Fibroblast of pulmonary artery (primary cell): Measurements from ENCODE around the gene LCP2.
"Not testable (repeated sequence)": the region's sequence is repeated elsewhere in the genome, so short reads cannot be mapped to it uniquely, and the experiment has no call there.

Source experiments
- DNase-seq: peaks from one replicate; pipeline ENCODE4 v3.0.0-alpha.2; 2010; ENCODE audit warnings: low read depth
- H3K4me3 ChIP-seq: replicated peaks from 2 replicates; pipeline ENCODE4 v1.5.1; 2011; ENCODE audit warnings: low read depth, mild to moderate bottlenecking, control low read depth, low read length, moderate library complexity
- TF ChIP-seq, protein P1 (sequence below): IDR thresholded peaks from 2 replicates; pipeline ENCODE4 v1.5.1; 2011; ENCODE audit warnings: mild to moderate bottlenecking, control low read depth, low read length, inconsistent platforms; ENCODE audit errors: missing control alignments

Gene LCP2

GRCh38 chr5:170252109-170252508, 45.5 kb downstream of the LCP2 start:
- no peak overlapping the region for H3K4me3 ChIP-seq
- TF ChIP-seq, protein P1, sequence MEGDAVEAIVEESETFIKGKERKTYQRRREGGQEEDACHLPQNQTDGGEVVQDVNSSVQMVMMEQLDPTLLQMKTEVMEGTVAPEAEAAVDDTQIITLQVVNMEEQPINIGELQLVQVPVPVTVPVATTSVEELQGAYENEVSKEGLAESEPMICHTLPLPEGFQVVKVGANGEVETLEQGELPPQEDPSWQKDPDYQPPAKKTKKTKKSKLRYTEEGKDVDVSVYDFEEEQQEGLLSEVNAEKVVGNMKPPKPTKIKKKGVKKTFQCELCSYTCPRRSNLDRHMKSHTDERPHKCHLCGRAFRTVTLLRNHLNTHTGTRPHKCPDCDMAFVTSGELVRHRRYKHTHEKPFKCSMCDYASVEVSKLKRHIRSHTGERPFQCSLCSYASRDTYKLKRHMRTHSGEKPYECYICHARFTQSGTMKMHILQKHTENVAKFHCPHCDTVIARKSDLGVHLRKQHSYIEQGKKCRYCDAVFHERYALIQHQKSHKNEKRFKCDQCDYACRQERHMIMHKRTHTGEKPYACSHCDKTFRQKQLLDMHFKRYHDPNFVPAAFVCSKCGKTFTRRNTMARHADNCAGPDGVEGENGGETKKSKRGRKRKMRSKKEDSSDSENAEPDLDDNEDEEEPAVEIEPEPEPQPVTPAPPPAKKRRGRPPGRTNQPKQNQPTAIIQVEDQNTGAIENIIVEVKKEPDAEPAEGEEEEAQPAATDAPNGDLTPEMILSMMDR: no peak
- no peak for DNase-seq

DNA sequence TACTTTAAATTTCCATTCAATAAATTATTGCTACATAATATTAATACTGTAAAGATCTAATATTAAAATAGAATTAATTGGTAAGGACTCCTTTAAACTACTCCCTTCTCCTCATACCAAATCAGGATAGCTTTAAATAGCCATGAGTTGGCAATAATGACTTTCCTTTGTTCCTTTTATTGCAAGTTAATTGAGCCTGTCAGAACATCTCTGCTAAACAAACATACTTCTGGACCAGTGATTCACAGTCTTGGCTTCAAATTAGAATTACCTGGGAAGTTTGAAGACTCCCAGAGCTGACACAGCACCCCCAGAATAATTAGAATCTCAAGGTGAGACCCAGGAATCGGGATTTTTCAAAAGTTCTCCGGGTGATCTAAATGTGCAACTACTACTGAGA, 46.1 kb downstream of the LCP2 start:
- DNase-seq: no peak
- H3K4me3 ChIP-seq: no peak overlapping the region
- TF ChIP-seq, protein P1: no peak

GRCh38 chr5:170250810-170251317, 46.7 kb downstream of the LCP2 start:
- no peak overlapping the region for H3K4me3 ChIP-seq
- DNase-seq: no peak
- TF ChIP-seq, protein P1: no peak

GRCh38 chr5:170249355-170249754, 48.2 kb downstream of the LCP2 start:
- no peak for DNase-seq
- TF ChIP-seq, protein P1: no peak
- no peak overlapping the region for H3K4me3 ChIP-seq

DNA sequence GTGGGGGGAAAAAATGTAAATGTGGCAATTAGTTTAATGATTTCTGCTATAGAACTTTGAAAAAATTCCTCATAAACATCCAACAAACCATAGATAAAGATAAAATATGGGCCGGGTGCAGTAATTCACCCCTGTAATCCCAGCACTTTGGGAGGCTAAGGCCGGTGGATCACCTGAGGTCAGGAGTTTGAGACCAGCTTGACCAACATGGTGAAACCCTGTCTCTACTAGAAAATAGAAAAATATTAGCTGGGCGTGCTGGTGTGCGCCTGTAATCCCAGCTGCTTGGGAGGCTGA, 48.7 kb downstream of the LCP2 start:
- not testable (repeated sequence) for DNase-seq

DNA sequence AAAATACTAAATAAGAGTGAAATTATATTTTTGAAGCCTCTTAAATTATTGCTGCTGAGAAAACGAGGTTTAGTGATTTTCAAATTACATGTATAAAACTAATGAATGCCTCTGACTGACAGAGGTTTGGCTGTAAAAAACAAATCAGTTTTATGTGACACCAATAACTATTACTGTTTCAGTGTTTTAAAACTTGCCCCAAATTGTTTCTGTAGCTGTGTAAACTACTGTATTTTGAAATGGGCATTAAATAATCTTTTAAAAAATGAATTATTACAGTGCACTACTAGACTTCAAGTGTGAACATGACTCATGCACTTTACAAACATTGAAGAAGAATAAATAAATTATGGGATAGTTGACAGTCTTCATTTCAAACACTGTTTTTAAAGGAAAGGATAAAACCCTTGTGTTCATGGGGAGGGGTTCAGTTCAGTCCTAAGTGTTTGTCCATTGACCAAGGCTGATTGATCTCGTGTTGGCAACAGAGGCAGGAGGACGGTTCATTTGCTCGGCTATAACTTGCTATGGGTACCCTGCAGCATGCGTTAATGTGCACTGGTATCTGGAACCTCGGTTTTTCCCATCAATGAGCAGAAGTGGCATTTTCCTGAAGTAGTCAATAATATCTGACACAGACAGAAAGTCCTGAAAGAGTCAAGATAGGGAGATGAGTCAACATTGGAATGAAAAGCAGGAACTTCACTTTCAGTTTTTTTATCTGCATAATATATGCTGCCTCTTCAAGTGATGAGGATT, 49.2 kb downstream of the LCP2 start:
- TF ChIP-seq, protein P1: no peak
- no peak overlapping the region for H3K4me3 ChIP-seq
- DNase-seq: no peak

More for the DNA sequence above, 48.7 kb downstream of the LCP2 start:
- not testable (repeated sequence) for H3K4me3 ChIP-seq

DNA sequence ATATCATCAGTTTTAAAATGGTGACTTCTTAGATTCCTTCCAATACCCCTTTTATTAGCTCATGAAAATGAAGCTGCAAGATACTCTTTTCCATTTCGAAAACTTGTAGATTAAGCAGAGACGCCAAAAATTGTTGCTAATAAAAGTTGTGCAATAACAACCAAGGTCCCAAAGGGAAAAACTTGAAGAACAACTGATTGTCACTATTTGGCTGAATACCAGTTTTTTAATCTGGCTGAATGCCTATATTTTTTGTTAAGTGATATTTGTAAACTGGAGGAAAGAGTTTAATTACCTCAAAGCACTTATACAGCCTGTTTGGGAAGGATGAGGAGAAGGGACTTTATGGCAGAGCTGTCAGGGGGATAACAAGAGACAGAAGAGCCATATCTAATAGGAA, 50.2 kb downstream of the LCP2 start:
- DNase-seq: peak; percentile 7
- no peak overlapping the region for H3K4me3 ChIP-seq
- TF ChIP-seq, protein P1: no peak
